Ascending aorta (tissue), 2 donors: Measurements from ENCODE around the gene PIK3CB. TPM values are rescaled to one million over a fixed set of nuclear protein-coding genes. Genes with fewer than 3 reads are reported as not detected.

ENCODE experiments used
- DNase-seq, 2 donors: peaks; one replicate each; pipeline ENCODE4 v3.0.0-alpha.2; 2019; ENCODE audit warnings: low spot score in 2 of 2
- H3K27ac ChIP-seq, 2 donors: fragments of 200-600 bp; sonication (generic); one replicate each; pipeline ENCODE4 v1.5.1; 2016 to 2017; ENCODE audit warnings: mild to moderate bottlenecking in 1 of 2
- H3K27me3 ChIP-seq: fragments of 200-600 bp; sonication (generic); one replicate; pipeline ENCODE4 v1.5.1; 2017
- H3K36me3 ChIP-seq, 2 donors: fragments of 200-600 bp; sonication (generic); one replicate each; pipeline ENCODE4 v1.5.1; 2016
- H3K4me1 ChIP-seq, 2 donors: fragments of 200-600 bp; sonication (generic); one replicate each; pipeline ENCODE4 v1.5.1; 2016 to 2017; ENCODE audit warnings: mild to moderate bottlenecking in 1 of 2
- H3K4me3 ChIP-seq, 2 donors: fragments of 200-600 bp; sonication (generic); one replicate each; pipeline ENCODE4 v1.5.1; 2016 to 2017; ENCODE audit warnings: mild to moderate bottlenecking in 1 of 2
- H3K9me3 ChIP-seq, 2 donors: fragments of 200-600 bp; sonication (generic); one replicate each; pipeline ENCODE4 v1.5.1; 2016
- CTCF ChIP-seq, 3 experiments: fragments of 200-600 bp in 2 of 3; fragments of 450-650 bp in 1 of 3; sonication (generic) in 2 of 3; IDR thresholded peaks; one replicate each; pipeline ENCODE4 v1.5.1; 2016 to 2019; ENCODE audit warnings: antibody characterized with exemption in 3 of 3, mild to moderate bottlenecking in 1 of 3, moderate library complexity in 1 of 3
- intact Hi-C: fragments of 100-400 bp; cut with DNase I; formaldehyde crosslinking; loops from one replicate; pipeline ENCODE4 v1.15.1; 2023
- total RNA-seq: library from RNA; depleted of rRNA; stranded (reverse); fragments of >200 nt; gene quantifications from one replicate; pipeline ENCODE4 v1.1.0, GENCODE V29; 2016

PIK3CB gene
- total RNA-seq, 1 donor from 2014 or later: 9.3 TPM

DNA sequence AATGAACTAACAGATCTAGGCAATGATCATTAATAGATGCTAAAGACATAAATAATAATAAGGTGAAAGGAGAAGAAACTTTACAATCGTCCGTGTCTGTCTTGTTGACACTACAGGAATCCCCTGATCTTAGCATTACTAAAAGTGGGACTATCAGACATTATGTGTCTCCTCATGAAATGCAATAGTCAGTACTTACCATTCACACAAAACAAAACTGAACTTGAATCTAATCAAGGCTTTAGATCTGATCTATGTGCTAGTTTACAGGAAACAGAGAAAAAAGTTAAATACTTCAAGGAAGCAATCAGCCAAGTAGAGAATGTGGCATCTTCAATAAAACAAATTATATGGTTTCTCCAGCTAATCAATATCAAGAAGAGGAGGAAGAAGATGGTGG lies 73.7 kb downstream of the PIK3CB start:
- Histone ChIP-seq H3K4me3 (no peak overlapping the region), H3K36me3 (peaks cover 0 to 5% of the 10 kb centered on the region in 2 donors), H3K27ac (no peak overlapping the region), H3K9me3 (no peaks in the 10 kb centered on the region), H3K27me3 (no peaks in the 10 kb centered on the region), H3K4me1 (no peaks in the 10 kb centered on the region)
- intact Hi-C loops: no loop called here
- no peak for DNase-seq
- TF ChIP-seq CTCF (IDR thresholded peaks at IDR 0.05): no peak

GRCh38 chr3:138748190-138748589 lies 86.5 kb downstream of the PIK3CB start:
- no peaks in the 10 kb centered on the region for H3K4me1 ChIP-seq
- intact Hi-C loops: no loop called here
- no peak overlapping the region for H3K4me3 ChIP-seq
- H3K27ac ChIP-seq: no peak overlapping the region
- peaks cover 0 to 9% of the 10 kb centered on the region in 2 donors for H3K36me3 ChIP-seq
- no peak for DNase-seq
- H3K9me3 ChIP-seq: no peaks in the 10 kb centered on the region
- no peak for TF ChIP-seq CTCF (IDR thresholded peaks at IDR 0.05)
- H3K27me3 ChIP-seq: no peaks in the 10 kb centered on the region

DNA sequence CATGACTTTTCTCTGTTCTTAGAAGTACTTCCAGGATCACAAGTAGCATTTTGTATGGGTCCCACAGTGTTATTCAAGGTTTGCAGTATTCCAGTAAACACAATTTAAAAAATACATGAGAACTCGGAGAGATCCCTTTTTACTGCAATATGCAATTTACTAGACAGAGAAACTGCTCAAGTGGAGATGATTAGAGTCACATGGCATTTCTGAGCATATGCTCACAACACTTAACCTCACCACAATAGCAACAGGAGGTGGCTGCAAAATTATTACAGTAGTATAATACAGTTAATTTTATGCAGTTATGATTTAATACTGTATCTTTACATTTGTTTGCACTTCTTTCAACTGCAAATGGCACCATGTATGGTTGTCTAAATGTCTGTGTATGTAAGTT lies 87.5 kb downstream of the PIK3CB start:
- intact Hi-C loops: no loop called here
- no peak for DNase-seq
- no peak for TF ChIP-seq CTCF (IDR thresholded peaks at IDR 0.05)
- H3K4me1 ChIP-seq: no peaks in the 10 kb centered on the region
- no peaks in the 10 kb centered on the region for H3K9me3 ChIP-seq
- H3K36me3 ChIP-seq: peaks cover 0 to 9% of the 10 kb centered on the region in 2 donors
- H3K27ac ChIP-seq: no peak overlapping the region
- no peaks in the 10 kb centered on the region for H3K27me3 ChIP-seq
- no peak overlapping the region for H3K4me3 ChIP-seq

- Histone ChIP-seq H3K9me3 (no peaks in the 10 kb centered on the region), H3K4me3 (no peak overlapping the region), H3K27me3 (no peaks in the 10 kb centered on the region), H3K36me3 (peaks cover 4 to 12% of the 10 kb centered on the region in 2 donors), H3K4me1 (no peaks in the 10 kb centered on the region), H3K27ac (no peak overlapping the region)
- intact Hi-C loops: no loop called here
- no peak for TF ChIP-seq CTCF (IDR thresholded peaks at IDR 0.05)
- no peak for DNase-seq
These were observed 94.7 kb downstream of the PIK3CB start for GRCh38 chr3:138740072-138740471.

DNA sequence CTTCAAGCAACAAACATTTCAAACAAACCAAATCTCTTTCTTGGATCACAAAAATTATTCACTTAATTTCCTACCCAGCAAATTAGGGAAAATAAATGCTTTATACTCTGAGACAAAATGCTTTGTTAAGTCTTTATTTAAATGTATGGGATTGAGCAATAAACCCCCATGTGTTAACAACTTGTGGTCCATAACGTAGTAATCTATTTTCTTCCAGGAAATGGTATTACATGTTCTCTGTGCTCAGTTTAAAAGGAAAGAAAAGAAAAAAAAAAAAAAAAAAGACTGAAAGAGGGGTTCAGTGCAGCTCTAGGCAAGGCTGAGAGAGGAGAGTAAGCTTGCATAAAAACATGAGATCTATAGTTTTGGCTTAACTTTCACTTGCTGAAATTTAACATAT lies 102.3 kb downstream of the PIK3CB start:
- Histone ChIP-seq H3K4me3 (no peak overlapping the region), H3K27me3 (no peaks in the 10 kb centered on the region), H3K9me3 (no peaks in the 10 kb centered on the region), H3K27ac (no peak overlapping the region), H3K4me1 (no peaks in the 10 kb centered on the region), H3K36me3 (peaks cover 3 to 4% of the 10 kb centered on the region in 2 donors)
- no peak for DNase-seq
- no peak for TF ChIP-seq CTCF (IDR thresholded peaks at IDR 0.05)
- intact Hi-C loops: no loop called here
